ENCODE results near the gene IGF1R.

Gene IGF1R

DNA sequence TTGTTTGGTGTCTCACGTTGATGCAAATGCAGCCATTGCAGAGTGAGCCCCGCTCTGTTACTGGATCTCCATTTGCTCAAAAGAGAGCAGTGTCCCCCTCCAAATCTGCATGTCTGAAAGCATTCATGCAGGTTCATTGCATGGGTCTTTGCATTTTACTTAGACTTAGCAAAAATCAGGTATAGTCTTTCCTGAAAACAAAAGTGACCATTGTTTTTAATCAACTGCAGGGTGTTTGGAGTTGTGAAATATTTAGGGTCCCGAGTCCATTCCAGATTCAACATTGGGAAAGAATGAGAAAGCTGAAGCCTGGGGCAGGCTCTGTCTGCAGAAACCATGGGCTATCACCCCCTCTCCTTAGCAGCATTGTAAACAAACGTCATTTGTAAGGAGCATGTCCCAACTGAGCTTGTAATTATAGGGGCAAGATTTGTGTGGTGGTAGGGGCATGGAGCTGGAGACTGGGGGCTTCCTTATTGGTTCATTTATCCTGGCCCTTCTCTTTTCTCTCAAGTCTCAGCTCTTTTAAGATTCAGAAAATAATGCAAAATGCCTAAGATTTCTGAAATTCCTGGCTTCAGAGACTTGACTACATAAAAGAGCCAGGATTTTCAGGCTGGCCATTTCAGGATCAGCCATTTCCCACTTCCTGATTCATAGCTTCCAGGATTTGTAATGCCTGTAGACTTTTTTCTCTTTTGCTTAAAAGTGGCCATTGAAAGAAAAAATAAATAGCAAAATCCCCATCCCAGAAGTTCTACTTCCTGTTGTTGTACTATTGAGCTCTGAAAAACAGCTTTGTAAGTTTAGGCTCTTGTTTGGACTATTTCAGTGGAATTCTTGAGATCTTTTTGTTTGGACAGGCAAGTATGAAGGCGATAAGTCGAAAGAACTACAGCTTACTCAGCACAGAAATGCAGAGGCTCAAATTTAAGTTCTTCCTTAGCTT lies 23.0 kb downstream of the IGF1R start:
- no peak for DNase-seq (ENCODE audit: low read depth)

DNA sequence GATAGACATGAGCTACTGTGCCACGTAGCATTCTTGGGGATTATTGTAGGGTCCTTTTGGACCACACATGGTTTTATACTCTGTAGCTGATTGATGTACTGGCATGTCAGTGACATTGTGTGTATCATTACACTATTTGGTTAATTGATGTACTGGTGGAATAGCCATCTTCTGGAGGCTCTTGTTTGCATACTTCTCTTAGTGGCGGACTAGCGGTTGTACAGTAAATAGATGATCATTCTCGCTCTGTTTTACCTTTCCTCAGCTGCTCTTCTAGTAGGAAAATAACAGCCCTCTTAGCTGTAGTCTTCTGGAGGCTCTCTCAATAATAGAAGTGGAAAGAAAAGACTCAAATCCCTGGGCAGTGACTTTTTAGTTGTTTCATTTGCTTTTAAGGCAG lies 24.8 kb downstream of the IGF1R start:
- DNase-seq (ENCODE audit: low read depth), result no peak

DNA sequence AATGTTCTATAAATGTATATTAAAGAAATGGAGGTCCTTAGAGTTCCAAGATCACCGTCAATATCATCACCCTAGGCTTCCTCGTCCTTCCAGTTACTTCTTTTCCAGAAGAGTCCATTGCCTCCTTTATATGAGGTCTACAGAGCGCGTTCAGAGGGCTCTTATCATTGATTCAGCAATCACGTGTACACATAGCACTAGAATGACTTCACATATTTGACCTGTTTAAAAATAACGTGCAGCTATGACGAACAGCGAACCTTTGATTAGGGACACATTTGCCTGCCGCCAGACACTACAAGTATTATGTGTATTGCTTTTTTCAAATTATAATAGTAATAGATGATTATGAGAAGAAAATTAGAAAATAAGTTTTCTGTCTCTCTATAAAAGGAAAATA lies 26.0 kb downstream of the IGF1R start:
- no peak for DNase-seq (ENCODE audit: low read depth)

DNA sequence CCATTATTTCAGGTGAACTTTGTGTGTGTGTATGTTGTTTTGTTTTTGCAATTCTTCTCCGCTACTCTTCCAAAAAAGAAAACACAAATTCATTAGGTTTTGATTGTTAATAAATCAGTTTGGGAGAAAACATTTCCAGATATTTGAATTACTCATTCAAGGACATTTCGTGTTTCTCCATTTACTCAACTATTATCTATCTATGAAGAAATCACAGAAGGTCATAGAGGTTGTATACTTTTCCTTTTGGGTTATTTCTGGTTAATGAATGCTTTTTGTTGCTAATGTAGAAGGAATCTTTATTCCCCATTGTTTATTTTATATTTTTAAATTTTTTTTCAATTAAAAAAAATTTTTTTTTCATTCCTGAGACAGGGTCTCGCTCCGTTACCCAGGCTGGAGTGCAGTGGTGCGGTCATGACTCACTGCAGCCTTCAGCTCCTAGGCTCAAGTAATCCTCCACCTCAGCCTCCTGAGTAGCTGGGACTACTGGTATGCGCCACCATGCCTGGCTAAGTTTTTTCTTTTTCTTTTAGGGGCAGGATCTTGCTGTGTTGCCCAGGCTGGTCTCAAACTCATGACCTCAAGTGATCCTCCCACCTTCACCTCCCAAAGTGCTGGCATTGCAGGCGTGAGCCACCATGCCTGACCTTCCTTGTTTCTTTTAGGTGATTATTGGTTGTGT lies 28.4 kb downstream of the IGF1R start:
- DNase-seq (ENCODE audit: low read depth), result no peak

DNA sequence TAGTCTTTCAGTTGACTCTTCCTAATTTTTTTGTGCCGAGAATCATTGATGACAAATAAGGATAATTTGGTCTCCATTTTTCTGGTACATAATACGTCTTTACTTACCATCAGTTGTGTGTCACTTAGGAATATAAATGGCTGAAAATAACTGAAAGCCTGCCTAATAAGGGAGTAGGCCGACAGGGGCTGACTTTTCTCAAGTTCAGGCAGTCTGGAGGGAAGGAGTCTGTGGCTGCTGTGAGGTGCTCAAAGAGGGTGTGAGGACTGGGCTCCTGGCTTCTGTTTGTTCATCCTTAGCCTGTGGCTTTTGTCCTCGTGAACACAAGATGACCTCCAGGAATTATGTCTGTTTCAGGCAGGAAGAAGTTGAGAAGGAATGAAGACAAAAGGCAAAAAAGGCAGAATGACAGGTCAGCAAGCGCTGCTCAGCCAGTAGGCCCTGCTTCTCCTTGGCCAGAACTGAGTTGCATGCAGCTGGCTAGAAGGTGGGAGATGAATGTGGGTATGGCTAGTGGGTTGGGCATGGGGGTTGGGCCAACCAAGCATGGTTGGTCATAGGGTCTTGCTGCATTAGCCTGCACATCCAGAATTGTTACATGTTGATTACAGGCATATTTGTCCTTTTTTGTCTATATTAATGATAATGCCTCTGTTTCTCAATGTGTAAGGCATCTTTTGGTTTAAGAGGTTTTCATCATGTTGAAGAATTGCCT lies 29.2 kb downstream of the IGF1R start:
- no peak for DNase-seq (ENCODE audit: low read depth)

DNA sequence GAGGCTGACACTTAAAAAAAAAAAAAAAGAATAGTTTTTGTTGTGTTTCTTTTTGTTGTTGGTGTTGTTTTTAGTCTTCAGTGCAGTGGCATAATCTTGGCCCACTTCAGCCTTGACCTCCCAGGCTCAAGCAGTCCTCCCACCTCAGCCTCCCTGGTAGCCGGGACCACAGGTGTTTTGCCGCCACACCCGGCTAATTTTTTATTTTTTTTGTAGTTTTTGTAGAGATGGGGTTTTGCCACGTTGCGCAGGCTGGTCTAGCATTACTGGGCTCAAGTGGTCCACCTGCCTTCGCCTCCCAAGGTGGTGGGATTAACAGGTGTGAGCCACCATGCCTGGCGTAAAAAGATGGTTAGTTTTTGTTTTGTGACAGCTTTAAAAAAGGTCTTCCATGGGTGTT lies 30.1 kb downstream of the IGF1R start:
- DNase-seq (ENCODE audit: low read depth), result no peak

DNA sequence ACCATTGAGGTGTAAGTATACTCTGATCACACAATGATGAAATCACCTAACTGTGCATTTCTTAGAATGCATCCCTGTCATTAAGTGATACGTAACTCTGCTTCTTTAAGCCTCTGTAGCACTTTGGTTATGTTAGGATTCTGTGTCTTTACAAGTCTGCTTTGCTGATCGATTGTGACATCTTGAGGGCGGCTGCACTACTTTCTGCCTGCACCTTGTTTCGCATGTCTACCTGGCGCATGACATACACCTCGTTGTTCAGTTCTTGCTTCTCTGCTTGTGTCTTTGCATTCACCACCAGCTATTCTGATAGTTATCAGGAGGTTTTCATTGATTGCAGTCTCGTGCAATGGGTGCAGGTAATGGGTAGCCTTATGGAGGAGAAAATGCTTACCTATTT lies 32.7 kb downstream of the IGF1R start:
- DNase-seq (ENCODE audit: low read depth), result no peak

DNA sequence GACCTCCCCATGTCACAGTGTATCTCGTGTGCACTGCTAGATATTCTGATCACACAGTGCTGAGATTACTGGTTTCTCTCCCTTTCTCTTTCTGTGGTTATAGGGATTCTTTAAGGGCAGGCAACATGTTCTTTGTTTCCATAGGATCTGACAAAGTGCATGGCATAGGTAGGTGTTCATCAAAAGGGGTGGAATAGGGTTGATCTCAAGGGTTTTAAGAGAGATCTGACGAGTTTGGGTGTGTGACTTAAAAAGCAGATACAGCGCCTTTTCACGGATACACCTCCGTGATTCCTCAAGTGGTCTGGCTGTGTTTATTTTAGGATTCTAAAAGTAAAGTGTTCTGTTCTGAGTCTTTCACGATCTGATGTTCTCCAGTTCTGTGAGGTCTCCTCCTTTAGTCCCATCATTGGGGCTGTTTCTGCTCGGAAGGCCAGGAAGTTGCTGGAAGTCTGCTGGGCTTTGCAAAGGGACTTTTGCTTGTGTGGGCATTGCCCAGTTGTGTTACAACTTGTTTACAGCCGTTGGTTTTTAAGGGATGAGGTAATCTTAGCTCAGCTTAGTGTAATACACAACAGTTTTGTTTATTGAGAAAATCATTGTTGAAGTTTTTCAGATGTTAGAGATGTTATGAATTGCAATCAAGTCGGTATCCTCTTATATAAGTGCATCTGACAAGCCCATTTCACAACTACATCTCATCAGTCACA lies 34.8 kb downstream of the IGF1R start:
- no peak for DNase-seq (ENCODE audit: low read depth)

DNA sequence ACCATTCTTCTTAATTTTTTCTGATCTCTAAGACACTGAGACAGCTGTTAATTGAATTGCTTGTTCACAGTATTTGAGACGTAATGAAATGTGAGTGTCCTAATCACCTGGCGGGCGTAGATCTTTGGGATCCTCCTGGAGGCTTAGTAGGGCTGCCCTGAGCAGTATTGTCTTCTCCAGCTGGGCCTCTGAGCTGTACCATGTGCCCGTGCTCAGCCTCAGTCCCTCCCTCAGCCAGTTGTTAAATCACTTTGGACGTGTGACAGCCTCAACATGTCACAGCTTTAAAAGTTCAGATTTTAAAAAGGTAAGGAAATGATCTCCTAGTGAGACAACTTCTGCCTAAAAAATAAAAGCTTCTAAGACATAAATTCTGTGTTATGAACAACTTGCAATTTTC lies 35.5 kb downstream of the IGF1R start:
- DNase-seq (ENCODE audit: low read depth), result no peak

DNA sequence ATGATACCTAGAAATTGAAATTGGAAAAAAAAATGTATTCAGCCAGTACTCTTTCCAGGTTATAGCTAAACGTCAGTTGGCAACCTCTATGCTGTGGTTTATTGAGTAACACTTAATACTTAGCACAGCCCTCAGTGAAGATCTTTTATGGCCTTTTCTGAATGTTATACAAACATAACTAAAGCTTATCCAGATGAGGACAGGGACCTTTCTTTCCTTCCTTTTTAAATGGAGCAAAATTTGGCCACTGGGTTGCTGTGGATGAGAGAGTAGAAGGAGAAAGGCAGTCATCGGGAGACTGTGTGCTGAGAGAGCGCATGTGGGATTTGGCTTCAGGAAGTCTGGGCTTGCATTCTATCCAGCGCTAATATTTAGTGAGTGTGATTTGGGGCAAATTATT lies 36.1 kb downstream of the IGF1R start:
- no peak for DNase-seq (ENCODE audit: low read depth)

DNA sequence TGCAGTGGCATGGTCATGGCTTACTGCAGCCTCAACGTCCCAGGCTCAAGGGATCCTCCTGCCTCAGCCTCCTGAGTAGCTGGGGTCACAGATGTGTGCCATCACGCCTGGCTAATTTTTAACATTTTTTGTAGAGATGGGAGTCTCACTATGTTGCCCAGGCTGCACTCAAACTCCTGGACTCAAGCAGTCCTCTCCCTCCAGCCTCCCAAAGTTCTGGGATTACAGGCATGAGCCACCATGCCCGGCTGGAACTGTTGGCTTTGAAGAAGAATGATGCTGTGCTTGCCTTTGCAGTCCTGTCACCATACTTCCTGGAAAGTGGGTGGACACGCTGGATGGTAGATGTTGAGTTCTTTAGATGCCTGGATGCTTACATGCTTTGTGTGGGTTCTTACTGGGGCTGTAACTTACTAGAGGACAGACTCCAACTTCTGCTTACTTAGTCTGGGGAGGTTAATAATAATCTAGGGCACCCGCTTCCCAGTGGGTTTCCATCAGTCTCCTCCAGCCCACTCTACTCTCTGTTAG lies 36.7 kb downstream of the IGF1R start:
- DNase-seq (ENCODE audit: low read depth), result no peak

DNA sequence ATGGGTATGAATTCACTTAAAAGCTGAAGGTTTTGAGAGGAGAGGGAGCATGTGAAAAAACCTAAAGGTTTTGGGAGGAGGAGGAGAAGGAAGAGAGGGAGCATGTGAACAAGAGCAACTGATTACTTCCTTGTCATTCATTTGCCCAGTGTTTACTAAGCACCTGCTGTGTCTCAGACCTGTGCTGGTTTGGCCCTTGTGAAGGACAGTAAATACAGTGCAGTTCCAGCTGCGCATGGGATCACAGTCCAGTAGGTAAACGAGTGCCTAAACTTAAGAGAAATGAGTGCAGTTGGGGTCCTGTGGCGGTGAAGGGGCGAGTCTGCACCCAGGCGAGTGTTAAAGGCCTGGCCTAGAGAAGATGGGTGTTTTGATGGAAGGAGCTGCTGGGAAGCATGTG lies 38.6 kb downstream of the IGF1R start:
- no peak for DNase-seq (ENCODE audit: low read depth)

DNA sequence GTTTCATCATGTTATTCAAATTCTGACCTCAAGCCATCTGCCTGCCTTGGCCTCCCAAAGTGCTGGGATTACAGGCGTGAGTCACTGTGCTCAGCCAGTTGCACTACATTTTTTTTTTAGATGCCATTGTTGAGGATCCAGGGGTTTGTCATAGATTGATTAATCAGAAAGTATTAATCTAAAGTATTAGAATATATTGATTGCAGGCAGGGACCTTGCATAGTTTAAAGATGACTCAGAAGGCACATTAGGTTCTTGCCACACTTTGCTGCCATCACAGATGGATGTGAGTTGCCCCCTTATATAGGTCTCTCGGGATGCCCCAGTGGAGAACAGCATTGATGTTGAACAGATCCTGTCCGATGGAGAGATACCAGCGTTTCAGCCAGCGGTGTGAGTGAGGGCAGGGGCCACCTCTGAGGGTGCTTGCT lies 41.1 kb downstream of the IGF1R start:
- no peak for DNase-seq (ENCODE audit: low read depth)

DNA sequence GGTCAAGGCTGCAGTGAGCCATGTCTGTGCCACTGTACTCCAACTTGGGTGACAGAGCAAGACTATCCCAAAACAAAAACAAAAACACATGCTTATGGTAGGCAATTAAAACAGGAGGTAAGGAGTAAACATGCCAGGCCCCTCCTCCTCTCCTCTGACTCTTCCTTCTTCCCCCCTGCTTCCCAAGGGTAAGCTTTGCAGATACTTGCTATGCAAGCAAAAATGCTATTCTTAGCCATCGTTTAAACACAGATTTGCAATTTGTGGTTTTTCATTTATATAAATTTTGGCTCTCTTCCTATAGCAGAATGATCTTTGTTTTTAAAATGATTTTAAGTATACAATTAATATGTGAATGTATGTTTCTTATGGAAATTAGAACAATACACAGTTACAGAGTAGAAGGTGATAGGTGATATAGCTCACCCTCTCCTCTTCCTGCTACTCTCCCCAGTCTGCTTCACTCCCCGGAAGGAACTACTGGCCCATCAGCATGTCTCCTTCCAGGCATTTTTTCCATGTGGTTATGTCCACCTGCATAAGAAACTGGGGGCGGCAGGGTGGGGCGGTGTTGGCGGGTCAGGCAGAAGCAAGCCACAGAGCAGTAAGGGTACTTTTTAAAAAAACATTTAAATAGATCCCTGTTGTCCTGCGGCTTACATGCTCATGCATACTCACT lies 42.1 kb downstream of the IGF1R start:
- DNase-seq (ENCODE audit: low read depth), result no peak

DNA sequence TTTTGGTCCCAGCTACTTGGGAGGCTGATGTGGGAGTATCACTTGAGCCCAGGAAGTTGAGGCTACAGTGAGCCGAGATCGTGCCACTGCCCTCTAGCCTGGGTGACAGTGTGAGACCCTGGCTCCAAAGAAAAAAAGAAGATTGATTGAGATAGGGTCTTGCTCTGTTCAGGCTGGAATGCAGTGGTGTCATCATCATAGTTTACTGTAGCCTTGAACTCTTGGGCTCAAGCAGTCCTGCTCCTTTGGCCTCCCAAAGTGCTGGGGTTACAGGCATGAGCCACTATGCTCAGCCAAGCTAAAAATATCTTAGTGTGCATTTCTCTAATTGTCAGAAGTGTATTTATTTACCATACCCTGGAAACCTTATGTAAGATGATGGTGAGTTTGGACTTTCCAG lies 43.9 kb downstream of the IGF1R start:
- DNase-seq (ENCODE audit: low read depth), result no peak

DNA sequence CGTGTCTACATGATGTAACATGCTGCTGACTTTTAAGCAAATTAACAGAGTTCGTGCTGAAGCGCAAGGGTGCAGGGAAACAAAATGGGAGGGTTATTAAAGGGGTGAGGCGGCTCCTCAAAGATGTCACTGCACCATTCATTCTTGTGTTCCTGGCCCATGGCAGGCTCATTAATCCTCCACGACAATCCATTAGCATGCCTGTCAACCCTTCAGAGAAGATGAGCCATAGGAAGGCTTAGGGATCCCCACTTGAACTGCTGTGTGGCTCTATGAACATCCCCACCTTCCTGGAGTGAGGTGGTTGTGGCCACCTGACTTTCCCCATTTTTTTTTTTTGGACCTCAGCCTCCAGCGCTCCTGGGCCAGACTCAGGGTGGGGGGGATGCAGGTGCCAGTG lies 45.8 kb downstream of the IGF1R start:
- no peak for DNase-seq (ENCODE audit: low read depth)

DNA sequence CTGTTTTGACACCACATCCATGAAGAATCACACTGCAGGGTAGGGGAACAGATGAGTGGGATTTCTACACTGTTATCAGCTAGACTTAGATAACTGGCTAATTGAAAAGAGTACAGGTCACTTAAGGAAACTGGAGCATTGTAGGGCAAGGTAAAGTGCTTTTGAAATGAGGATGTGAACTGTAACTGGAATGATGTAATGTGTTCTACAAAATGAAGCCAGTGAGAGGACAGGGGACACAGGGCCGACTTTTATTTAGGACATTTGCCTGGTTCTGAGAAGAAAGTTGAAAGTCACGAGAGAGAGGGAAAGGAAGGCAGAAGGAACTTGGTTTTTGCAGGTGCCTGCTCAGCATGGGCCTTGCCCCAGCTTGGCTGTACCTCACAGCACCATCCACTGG lies 50.5 kb downstream of the IGF1R start:
- no peak for DNase-seq (ENCODE audit: low read depth)

DNA sequence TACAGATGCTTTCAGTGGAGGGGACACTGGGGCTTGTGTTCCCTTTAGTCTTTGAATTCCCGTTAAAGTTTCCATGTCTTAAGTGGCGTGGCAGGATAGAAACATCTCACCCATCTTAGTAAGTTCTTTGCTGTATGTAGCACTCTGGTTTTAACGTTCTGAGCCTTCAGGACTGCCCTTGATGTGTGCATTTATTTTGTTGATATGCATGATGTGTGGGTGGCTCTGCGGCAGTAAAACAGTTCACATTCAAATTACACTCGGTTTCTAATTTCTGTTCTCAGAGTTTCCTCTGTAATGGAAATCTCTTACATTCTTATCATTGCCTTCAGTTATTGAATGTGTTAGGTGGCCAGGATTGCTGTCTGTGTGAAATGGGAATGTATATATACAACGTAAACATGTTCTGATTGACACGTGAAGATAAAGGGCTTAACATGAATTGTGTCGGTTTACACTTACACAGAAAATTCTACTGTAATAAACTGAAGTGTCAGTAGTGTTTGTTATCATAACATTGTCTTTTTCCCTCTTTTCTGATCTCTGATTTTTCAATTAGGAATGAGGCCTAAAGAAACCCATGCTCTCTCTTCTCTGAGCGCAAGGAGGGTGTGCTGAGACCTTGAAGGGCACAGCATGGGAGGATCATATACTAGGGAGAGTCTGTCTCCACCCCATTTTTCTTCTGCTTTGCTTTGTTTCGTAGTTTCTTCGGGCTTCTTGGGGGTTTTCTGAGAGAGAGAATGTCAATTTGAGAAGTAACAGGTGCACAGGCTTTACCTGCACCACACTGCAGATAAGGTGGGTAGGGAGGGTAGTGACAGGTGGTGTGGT lies 51.5 kb downstream of the IGF1R start:
- no peak for DNase-seq (ENCODE audit: low read depth)

DNA sequence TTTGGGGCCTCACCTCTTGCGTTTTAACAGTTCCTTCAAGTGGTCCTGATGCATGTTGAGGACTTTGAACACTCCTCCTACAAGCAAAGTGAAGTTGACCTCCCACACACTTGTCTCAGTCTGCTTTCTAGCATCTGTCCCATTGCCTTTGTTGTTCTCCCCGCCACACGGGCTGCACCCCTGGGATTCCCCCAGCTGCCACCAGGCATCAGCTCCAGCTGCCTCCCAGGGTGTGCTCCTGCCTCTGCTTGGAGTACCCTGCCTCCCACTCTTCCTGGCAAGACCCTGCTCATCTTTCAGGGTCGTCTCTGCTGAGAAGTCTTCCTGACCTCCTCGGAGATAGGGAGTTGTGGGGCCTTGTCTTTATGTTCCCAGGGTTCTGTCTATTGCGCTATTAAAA lies 52.2 kb downstream of the IGF1R start:
- no peak for DNase-seq (ENCODE audit: low read depth)

DNA sequence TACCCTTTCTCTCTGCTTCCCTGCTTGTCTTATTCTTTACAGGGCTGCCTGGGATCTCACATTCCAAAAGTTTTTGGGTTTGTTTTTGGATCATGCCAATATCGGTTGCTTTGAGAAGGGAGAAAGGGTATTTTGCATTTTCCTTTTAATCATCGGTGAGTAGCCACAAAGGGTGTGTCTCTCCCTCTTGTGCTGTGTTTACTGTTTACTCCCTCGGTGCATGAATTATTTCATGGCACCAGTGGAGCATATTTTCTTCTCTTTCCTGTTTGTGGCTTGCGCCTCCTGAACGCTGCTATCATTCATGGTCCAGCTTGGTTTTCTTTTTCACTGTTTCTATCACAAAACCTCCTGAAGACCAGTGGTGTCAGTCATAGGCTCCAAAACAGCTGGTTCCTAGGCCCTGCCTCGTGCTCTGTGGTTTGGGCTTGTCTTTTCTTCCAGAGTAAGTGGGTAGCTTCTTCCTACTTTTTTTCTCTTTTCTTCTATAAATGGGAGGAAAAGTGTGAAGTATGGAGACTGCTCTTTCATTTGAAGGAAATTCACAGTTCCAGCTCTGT lies 54.9 kb downstream of the IGF1R start:
- no peak for DNase-seq (ENCODE audit: low read depth)
